HK-2 (cell line): ENCODE results near the gene TELO2.

Experiments used
- DNase-seq: peaks from one replicate; pipeline ENCODE4 v3.0.0-alpha.2; 2018; ENCODE audit not compliant: unreplicated experiment

Gene TELO2

GRCh38 chr16:1535391-1536291 is 42.5 kb downstream of the TELO2 start:
- DNase-seq: no peak

GRCh38 chr16:1536601-1537000 is 43.4 kb downstream of the TELO2 start:
- no peak for DNase-seq

DNA sequence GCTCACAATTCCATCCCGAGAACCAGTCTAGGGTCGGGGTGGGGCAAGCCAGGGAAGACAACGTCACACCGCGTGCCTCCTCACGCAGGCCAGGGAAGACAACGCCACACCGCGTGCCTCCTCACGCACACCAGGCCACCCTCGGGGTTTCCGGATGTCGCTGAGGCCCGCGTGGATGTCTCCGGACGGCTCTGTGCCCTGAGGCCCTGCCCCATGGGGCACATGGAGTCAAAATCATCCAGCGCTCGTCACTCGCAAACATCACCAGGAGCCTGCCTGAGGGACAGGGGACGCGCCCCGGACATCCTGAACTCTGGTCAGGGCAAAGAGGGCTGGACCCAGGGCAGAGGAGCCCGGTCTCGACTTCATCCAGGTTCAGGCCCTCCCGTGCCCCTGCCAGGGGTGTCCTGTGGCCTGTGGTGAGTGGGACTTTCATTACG is 44.0 kb downstream of the TELO2 start:
- DNase-seq: no peak

DNA sequence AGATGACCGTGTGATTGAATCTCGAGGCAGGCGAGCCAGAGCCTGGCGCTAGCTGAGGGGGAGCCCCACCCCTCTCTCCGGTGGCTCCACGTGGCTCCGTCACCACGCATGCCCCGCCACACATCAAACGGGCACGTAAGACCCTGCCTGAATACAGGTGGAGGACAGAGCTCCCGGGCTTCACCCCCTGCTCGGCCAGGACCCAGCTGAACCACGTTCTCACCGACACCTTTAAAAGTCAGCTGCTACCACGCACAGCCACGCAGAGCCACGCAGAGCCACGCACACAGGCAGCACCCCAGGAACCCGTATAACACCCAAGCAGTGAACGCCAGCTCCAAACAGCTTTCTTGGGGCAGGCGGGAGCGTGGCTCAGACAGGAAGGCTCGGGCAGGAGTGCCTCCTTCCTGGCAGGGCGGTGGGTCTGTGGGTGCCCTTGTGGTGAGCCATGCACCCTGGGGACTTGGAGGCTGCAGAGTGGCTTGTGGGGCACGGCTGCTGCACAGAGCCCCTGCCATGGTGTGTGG is 44.7 kb downstream of the TELO2 start:
- no peak for DNase-seq

DNA sequence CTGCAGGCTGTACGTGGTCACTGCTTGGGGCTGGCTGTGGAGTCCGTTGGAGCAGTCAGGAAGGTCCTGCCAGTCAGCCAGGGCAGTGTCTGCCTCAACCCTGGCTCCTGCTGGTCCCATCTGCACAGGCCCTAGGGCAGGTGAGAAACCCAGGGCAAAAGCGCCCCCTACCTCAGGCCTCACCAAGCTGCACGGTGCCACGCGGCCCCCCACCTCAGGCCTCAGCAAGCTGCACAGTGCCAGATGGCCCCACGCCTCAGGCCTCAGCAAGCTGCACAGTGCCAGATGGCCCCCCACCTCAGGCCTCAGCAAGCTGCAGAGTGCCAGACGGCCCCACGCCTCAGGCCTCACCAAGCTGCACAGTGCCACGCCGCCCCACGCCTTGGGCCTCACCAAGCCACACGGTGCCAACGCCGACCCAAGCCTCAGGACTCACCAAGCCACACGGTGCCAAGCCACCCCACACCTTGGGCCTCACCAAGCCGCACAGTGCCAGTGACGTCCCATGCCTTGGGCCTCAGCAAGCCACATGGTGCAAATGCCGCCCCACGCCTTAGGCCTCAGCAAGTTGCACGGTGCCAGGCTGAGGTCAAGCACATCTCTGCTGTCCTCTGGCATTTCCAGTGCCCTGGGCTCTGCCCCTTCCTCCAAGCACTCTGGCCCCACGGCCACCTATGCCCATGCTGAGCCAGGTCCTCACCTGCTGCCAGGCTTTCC is 45.8 kb downstream of the TELO2 start:
- DNase-seq: peak; percentile 7

DNA sequence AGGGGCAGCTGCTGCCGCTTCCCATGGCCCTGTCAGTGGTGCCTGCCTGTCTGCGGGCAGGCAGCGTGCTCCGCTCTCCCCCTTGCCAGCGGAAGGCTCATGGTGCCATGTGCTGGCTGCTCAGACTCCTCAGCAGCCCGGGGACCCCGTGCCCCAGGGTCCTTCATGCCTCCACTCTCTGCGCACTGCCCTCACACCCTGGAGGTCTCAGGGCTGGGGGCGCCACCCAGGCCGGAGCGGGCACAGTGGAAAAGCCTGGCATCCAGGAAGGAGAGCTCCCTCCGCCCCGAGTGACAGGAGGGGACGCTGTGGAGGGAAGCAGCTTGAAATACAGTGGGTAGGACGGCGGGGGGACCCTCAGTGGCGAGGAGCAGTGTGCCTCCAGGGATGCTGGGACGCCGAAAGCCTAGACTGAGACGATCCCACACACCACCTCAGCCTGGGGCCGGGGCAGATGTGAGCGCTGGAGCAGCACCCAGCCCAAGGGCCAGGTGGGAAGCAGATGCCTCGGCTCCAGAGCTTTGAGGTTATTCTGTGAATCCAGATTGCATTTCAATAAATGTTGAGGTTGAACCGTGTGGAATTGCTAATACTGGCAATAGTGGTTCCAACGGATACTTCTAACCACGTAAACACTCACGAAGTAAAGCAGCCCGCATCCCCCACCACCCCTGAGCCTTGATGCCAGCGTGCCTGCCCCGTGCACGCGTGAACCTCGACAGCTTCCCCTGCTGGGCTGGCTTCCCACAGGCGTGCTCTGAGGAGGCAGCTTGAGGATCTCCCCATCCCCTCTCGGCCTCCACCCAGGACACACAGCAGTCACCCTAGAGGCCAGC is 46.8 kb downstream of the TELO2 start:
- DNase-seq: no peak

GRCh38 chr16:1540556-1540855 is 47.3 kb downstream of the TELO2 start:
- no peak for DNase-seq

GRCh38 chr16:1541293-1542165 is 48.4 kb downstream of the TELO2 start:
- no peak for DNase-seq

DNA sequence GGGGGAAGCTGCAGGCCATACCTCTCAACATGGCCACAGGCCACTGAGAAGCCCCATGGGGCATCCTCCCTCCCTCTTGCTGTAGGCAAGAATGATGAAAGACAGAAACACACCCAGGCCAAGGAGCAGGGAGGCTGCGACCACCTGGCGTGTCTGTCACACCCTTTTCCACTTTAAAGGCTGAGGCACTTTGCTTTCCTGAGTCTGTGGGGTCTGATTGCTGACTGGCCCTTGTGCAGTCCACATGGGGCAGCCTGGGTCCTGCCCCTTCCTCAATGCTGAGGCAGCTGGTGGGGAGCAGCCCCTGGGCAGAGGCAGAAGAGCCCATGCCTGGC is 49.0 kb downstream of the TELO2 start:
- no peak for DNase-seq

DNA sequence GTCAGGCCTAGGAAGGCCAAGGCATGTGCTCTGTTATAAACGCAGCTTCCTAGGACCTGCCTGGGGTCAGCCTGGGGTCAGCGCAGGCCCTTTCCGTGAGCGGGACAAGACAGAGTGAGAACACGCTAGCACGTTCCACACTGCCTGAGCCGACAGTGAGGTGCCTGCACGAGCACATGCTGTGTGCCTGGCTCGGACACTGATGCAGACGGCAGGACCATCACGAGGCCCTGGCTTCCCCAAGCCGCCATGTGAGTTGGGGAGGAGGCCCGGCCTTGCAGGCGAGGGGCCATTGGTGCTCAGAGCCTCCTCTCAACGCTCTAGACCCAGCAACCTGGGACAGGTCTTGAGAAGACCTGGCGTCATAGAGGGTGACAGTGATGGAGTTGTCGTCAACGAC is 49.4 kb downstream of the TELO2 start:
- DNase-seq: no peak

DNA sequence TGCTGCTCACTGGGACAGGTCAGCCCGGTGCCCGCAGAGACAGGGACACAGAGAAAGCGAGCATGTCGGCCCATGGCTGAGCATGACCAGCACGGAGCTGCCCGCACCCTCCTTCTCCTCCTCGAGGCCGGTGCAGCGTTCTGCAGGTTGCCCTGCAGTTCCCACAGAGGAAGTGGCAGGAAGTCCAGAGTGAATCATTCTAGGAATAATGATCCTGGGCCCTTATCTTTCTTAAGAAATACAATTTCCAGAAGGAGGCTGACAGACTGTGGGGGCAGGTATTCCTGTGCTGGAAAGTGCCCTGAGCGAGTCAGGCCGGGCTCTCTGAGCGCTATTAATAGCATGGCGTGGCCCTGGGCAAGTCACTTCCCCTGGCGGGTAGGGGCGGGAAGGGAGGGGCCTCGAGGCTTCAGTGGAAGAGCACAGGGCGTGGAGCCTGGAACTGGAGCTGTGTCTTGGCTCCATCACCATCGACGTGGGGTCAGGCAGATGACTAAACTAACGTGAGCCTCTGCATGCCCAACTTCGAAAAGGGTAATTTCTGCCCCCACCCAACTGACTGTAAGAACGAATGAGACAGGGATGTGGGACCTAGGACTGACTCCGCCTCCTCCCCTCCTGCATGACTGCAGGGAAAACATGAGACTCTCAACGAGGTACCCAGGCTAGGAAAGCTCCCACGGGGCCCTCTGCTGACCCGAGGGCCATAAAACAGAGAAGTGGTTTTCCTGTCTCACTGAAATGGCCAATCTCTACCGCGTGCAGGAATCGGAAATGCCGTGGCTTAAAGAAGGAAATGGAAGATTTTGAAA is 50.1 kb downstream of the TELO2 start:
- peak; percentile 77 for DNase-seq

DNA sequence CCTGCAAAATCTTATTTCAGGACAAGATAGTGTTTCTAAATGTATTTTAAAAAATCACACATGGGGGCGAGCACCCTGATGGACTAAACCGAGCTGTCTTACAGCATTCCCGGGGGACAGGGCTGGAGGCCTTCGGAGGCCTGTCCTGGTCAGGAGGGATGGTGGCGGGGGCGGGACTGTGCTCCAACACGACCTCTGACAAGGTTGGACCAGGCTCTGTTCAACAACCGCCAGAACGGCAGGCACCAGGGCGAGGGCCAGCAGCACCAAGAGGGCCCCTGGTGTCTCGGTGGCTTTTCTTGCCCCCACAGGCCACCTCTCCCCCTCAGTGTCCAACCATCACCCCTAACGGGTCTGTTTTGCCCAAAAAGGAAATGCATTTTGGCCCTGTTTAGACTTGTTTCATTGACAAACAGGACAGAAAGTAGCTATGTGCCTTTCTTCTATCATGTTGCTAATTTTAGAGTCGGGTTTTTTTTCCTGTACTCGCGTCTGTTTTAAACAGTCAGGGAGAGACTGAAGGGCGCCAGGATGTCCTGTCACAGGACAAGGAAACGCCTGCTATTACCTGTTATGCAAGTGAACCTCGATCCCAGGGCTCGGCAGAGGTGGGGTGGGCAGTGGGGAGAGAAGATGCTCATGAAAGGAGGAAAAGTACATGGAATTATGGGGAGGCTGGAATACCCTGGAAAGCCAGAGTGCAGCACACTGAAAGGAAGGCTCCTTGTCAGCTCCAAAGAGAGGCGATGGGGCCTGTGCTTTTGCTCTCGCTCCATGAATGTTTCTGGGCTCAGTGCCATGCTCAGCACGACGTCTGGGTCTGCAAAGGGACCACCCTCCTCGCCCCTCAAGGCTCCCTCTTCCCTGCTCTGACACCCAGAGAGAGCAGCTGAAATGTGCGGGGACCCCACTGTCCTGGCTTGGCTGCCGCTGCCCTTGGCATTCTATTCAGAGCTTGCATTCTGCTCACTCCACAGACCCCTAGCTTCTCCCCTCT is 52.2 kb downstream of the TELO2 start:
- DNase-seq: no peak

GRCh38 chr16:1546430-1546829 is 53.3 kb downstream of the TELO2 start:
- no peak for DNase-seq

GRCh38 chr16:1548233-1548632 is 55.1 kb downstream of the TELO2 start:
- DNase-seq: no peak

DNA sequence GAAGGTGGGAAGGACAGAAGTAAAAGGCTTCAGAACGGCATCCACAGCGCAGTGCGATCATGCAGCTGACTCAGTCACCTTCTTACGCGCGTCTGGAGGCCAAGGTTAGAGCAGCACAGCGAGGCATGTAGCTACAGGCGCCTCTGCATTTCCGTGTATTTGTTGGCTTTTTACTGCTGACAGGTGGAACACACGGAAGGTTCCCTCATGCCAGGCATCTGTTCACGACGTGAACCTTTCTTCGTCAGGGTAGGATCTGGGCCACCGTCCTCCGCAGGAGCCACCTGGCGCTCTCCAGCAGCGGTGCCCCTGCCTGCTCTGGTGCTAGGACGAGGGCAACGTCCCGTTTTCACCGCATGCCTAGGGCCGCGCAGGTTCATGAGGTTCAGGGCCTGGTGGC is 55.6 kb downstream of the TELO2 start:
- no peak for DNase-seq

GRCh38 chr16:1550069-1550468 is 56.9 kb downstream of the TELO2 start:
- no peak for DNase-seq

DNA sequence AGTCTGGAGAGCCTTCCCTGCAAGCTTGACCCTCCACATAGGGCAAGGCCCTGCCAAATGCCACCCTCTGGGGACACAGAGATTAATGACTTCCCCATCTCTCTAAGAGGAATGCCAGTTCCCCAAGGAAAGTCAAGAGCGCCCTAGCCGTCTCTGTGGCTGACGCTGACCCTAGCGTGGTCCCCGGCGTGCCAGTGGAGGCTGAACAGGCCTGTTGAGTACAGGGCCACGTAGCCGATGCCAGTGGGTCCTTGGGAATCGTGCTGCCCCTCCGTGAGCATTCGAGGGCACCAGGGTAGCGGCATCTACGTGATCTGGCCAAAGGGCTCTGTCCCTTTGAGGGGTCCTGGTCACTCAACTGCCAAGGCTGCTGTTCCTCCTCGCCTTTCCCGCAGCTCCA is 57.5 kb downstream of the TELO2 start:
- DNase-seq: no peak

- DNase-seq: no peak
Measured at GRCh38 chr16:1551166-1551565, 58.0 kb downstream of the TELO2 start.

DNA sequence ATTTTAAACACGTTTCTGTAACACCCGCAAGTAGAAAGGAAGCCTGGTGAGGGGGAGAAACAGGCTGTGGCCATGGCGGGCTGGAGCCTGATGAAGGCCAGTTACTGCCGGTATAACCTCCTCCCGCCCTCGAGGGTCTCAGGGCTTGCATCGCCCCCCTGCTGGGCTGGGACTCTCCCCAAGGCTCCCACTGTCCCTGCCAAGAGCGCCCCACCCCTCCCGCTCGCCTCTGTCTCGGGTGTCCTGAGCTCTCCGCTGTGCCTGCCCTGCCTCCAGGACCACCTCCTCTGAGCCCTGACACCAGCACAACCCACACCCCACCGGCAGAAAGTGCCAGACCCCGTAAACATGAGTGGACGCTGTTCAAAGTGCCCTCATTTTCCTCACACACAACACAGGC is 59.0 kb downstream of the TELO2 start:
- DNase-seq: no peak
